Activated CD8-positive, alpha-beta T cell treated with anti-CD3 and anti-CD28 coated beads for 36 hours (primary cell): ENCODE measurements around the gene GK2. TPM values are rescaled to one million over a fixed set of nuclear protein-coding genes. Genes with fewer than 3 reads are reported as not detected.

Experiments used
- ATAC-seq: fragments of 200-7000 bp; cut with Tn5 transposase; one replicate; pipeline ENCODE4 v1.10.0; 2021; ENCODE audit warnings: mild to moderate bottlenecking, moderate library complexity
- CTCF ChIA-PET: fragments of 350-600 bp; sonication (Branson Sonifier 250); formaldehyde crosslinking; loops from one replicate; lab custom pipeline; 2021; ENCODE audit warnings: antibody characterized with exemption; lab: Charles Lee
- POLR2A ChIA-PET: fragments of 350-600 bp; sonication (Branson Sonifier 250); formaldehyde crosslinking; loops from one replicate; lab custom pipeline; 2021; ENCODE audit warnings: antibody characterized with exemption; lab: Charles Lee
- DNase-seq: peaks from one replicate; pipeline ENCODE4 v3.0.0-alpha.2; 2020
- H3K27ac Mint-ChIP-seq: one replicate; pipeline ENCODE4 v1.8.0; 2021; ENCODE audit warnings: mild to moderate bottlenecking, mixed read lengths
- H3K27me3 Mint-ChIP-seq: one replicate; pipeline ENCODE4 v1.8.0; 2021; ENCODE audit warnings: mixed read lengths
- H3K36me3 Mint-ChIP-seq: one replicate; pipeline ENCODE4 v1.8.0; 2021; ENCODE audit warnings: low read depth, mixed read lengths
- H3K4me1 Mint-ChIP-seq: one replicate; pipeline ENCODE4 v1.8.0; 2021; ENCODE audit warnings: low read depth, mixed read lengths
- H3K4me3 Mint-ChIP-seq: one replicate; pipeline ENCODE4 v1.8.0; 2021; ENCODE audit warnings: mild to moderate bottlenecking, moderate library complexity, mixed read lengths
- H3K9me3 Mint-ChIP-seq: one replicate; pipeline ENCODE4 v1.8.0; 2021; ENCODE audit warnings: mixed read lengths
- CTCF ChIP-seq: fragments of 200-600 bp; IDR thresholded peaks from one replicate; pipeline ENCODE4 v1.8.0; 2022; ENCODE audit warnings: antibody characterized with exemption, mild to moderate bottlenecking
- intact Hi-C: fragments of 100-400 bp; cut with micrococcal nuclease; formaldehyde crosslinking; loops from one replicate; pipeline ENCODE4 v1.10.0; 2022
- total RNA-seq, 2 experiments: library from RNA; stranded (reverse); gene quantifications; one replicate each; pipeline ENCODE4 v1.2.3, GENCODE V29; 2021

GK2 gene
- total RNA-seq, 2 experiments from 2014 or later, result not detected

GRCh38 chr4:79360006-79360405, 48.0 kb downstream of the GK2 start:
- DNase-seq (no peak), ATAC-seq (no peak)
- Mint-ChIP-seq H3K9me3 (no peaks in the 10 kb centered on the region), H3K4me1 (no peaks in the 10 kb centered on the region), H3K27ac (no peak overlapping the region), H3K27me3 (no peaks in the 10 kb centered on the region), H3K36me3 (no peaks in the 10 kb centered on the region), H3K4me3 (no peak overlapping the region)
- intact Hi-C loops, result no loop called here
- TF ChIP-seq CTCF, result no peak
- POLR2A ChIA-PET, result no interaction called here
- CTCF ChIA-PET, result no interaction called here

GRCh38 chr4:79358438-79358837, 49.6 kb downstream of the GK2 start:
- Mint-ChIP-seq H3K27ac (no peak overlapping the region), H3K4me3 (no peak overlapping the region), H3K36me3 (no peaks in the 10 kb centered on the region), H3K9me3 (no peaks in the 10 kb centered on the region), H3K27me3 (no peaks in the 10 kb centered on the region), H3K4me1 (no peaks in the 10 kb centered on the region)
- ChIA-PET CTCF (no interaction called here), POLR2A (no interaction called here)
- no peak for DNase-seq
- ATAC-seq, result no peak
- intact Hi-C loops, result no loop called here
- TF ChIP-seq CTCF, result no peak

GRCh38 chr4:79357365-79357764, 50.7 kb downstream of the GK2 start:
- Mint-ChIP-seq H3K4me1 (no peaks in the 10 kb centered on the region), H3K27me3 (no peaks in the 10 kb centered on the region), H3K27ac (no peak overlapping the region), H3K36me3 (no peaks in the 10 kb centered on the region), H3K9me3 (no peaks in the 10 kb centered on the region), H3K4me3 (no peak overlapping the region)
- DNase-seq, result no peak
- CTCF ChIA-PET, result no interaction called here
- POLR2A ChIA-PET, result no interaction called here
- TF ChIP-seq CTCF, result no peak
- no peak for ATAC-seq
- intact Hi-C loops, result no loop called here

Other genes with a start within 250 kb of the GK2 start
- gene NAA11, start 82.2 kb downstream of the GK2 start, total RNA-seq, result not detected